Erythroblast (primary cell): ENCODE measurements around the gene TMEM221.

ENCODE experiments used
- GATA1 ChIP-seq: IDR thresholded peaks from 2 replicates; pipeline ENCODE4 v1.6.1; 2011; ENCODE audit warnings: low read depth, mild to moderate bottlenecking, control low read depth, low read length, moderate library complexity
- POLR2A ChIP-seq: IDR thresholded peaks from 2 replicates; pipeline ENCODE4 v1.6.1; 2011; ENCODE audit warnings: mild to moderate bottlenecking, low read length

GRCh38 chr19:17414097-17414496 lies 34.4 kb downstream of the TMEM221 start:
- TF ChIP-seq POLR2A (no peak), GATA1 (no peak)
